ENCODE data around the gene FADD.

FADD gene

GRCh38 chr11:70185348-70186055, 17.6 kb upstream of the FADD start:
- TF ChIP-seq CTCF (IDR thresholded peaks at IDR 0.05; ENCODE audit: insufficient read depth, low read depth, low read length, missing control alignments), result no peak
- DNase-seq (ENCODE audit: low read depth), result no peak
- no peak overlapping the region for H3K4me3 ChIP-seq (ENCODE audit: low read length)

- no peak for DNase-seq (ENCODE audit: low read depth)
- H3K4me3 ChIP-seq (ENCODE audit: low read length), result no peak overlapping the region
- no peak for TF ChIP-seq CTCF (IDR thresholded peaks at IDR 0.05; ENCODE audit: insufficient read depth, low read depth, low read length, missing control alignments)
Observed at GRCh38 chr11:70186420-70186819, 16.7 kb upstream of the FADD start.

GRCh38 chr11:70186936-70187335, 16.2 kb upstream of the FADD start:
- TF ChIP-seq CTCF (IDR thresholded peaks at IDR 0.05; ENCODE audit: insufficient read depth, low read depth, low read length, missing control alignments), result no peak
- H3K4me3 ChIP-seq (ENCODE audit: low read length), result no peak overlapping the region
- no peak for DNase-seq (ENCODE audit: low read depth)

GRCh38 chr11:70187771-70188170, 15.3 kb upstream of the FADD start:
- H3K4me3 ChIP-seq (ENCODE audit: low read length), result no peak overlapping the region
- DNase-seq (ENCODE audit: low read depth), result no peak
- no peak for TF ChIP-seq CTCF (IDR thresholded peaks at IDR 0.05; ENCODE audit: insufficient read depth, low read depth, low read length, missing control alignments)

GRCh38 chr11:70189622-70190021, 13.5 kb upstream of the FADD start:
- no peak for DNase-seq (ENCODE audit: low read depth)
- H3K4me3 ChIP-seq (ENCODE audit: low read length), result no peak overlapping the region

GRCh38 chr11:70191495-70192140, 11.5 kb upstream of the FADD start:
- peak; percentile 72 for DNase-seq (ENCODE audit: low read depth)
- peak; percentile 89 for TF ChIP-seq CTCF (IDR thresholded peaks at IDR 0.05; ENCODE audit: insufficient read depth, low read depth, low read length, missing control alignments)

More at GRCh38 chr11:70189622-70190021, 13.5 kb upstream of the FADD start:
- no peak for TF ChIP-seq CTCF (IDR thresholded peaks at IDR 0.05; ENCODE audit: insufficient read depth, low read depth, low read length, missing control alignments)

More at GRCh38 chr11:70191495-70192140, 11.5 kb upstream of the FADD start:
- H3K4me3 ChIP-seq (ENCODE audit: low read length), result no peak overlapping the region
